ENCODE results near the gene SMARCAL1. TPM values are rescaled to one million over a fixed set of nuclear protein-coding genes. Genes with fewer than 3 reads are reported as not detected.

The SMARCAL1 gene
- total and polyA plus RNA-seq, 8 donors, result 5.5 to 12.8 (median 7.4) TPM

GRCh38 chr2:216410550-216410949 is 1.7 kb upstream of the SMARCAL1 start:
- Histone ChIP-seq H3K36me3 (no peaks in the 10 kb centered on the region), H3K4me3 (no peak overlapping the region), H3K27ac (no peak overlapping the region), H3K9me3 (no peaks in the 10 kb centered on the region), H3K27me3 (peaks cover 0 to 10% (median 0%) of the 10 kb centered on the region in 4 donors), H3K4me1 (peaks cover 0 to 4% (median 3%) of the 10 kb centered on the region in 3 donors)
- FAIRE-seq (no peak), DNase-seq (no peak), ATAC-seq (no peak)
- intact Hi-C loops (cut with DNase I), result no loop called here
- TF ChIP-seq CTCF (IDR thresholded peaks at IDR 0.05), result no peak
- WGBS, 2 donors, result 83 to 88% methylated on average over 7 of the region's 7 CpGs

GRCh38 chr2:216413882-216414281 is 1.6 kb downstream of the SMARCAL1 start:
- H3K4me1 ChIP-seq, result peaks cover 0 to 4% (median 3%) of the 10 kb centered on the region in 3 donors
- H3K27ac ChIP-seq, result no peak overlapping the region
- ATAC-seq (no peak), FAIRE-seq (no peak), DNase-seq (no peak)
- 86 to 87% methylated on average over 5 of the region's 5 CpGs for WGBS, 2 donors
- peaks cover 0 to 5% (median 0%) of the 10 kb centered on the region in 4 donors for H3K27me3 ChIP-seq
- no peaks in the 10 kb centered on the region for H3K9me3 ChIP-seq
- no peak overlapping the region for H3K4me3 ChIP-seq
- no peaks in the 10 kb centered on the region for H3K36me3 ChIP-seq
- TF ChIP-seq CTCF (IDR thresholded peaks at IDR 0.05), result no peak
- intact Hi-C loops (cut with DNase I), result no loop called here

GRCh38 chr2:216414772-216415319 is 2.6 kb downstream of the SMARCAL1 start:
- intact Hi-C loops (cut with DNase I), result no loop called here
- Histone ChIP-seq H3K27me3 (peaks cover 0 to 5% (median 0%) of the 10 kb centered on the region in 4 donors), H3K4me3 (no peak overlapping the region), H3K4me1 (peaks cover 0 to 4% (median 3%) of the 10 kb centered on the region in 3 donors), H3K9me3 (no peaks in the 10 kb centered on the region), H3K36me3 (no peaks in the 10 kb centered on the region), H3K27ac (no peak overlapping the region)
- TF ChIP-seq CTCF (IDR thresholded peaks at IDR 0.05), result no peak
- FAIRE-seq, result no peak
- no peak for ATAC-seq
- DNase-seq, result no peak
- WGBS, 2 donors, result 89 to 90% methylated on average over 3 of the region's 3 CpGs

- H3K27ac ChIP-seq, result no peak overlapping the region
- no peak for DNase-seq
- no peaks in the 10 kb centered on the region for H3K9me3 ChIP-seq
- no peak overlapping the region for H3K4me3 ChIP-seq
- H3K36me3 ChIP-seq, result peaks cover 0 to 5% (median 0%) of the 10 kb centered on the region in 3 donors
- intact Hi-C loops (cut with DNase I), result no loop called here
- no peak for ATAC-seq
- no peak for FAIRE-seq
- 92 to 94% methylated on average over 3 of the region's 3 CpGs for WGBS, 2 donors
- H3K4me1 ChIP-seq, result peaks cover 0 to 4% (median 3%) of the 10 kb centered on the region in 3 donors
- H3K27me3 ChIP-seq, result peaks cover 0 to 3% (median 0%) of the 10 kb centered on the region in 4 donors
- no peak for TF ChIP-seq CTCF (IDR thresholded peaks at IDR 0.05)
Observed at GRCh38 chr2:216415541-216415940, 3.3 kb downstream of the SMARCAL1 start.

- Histone ChIP-seq H3K4me1 (peaks cover 0 to 4% (median 3%) of the 10 kb centered on the region in 3 donors), H3K27ac (no peak overlapping the region), H3K9me3 (no peaks in the 10 kb centered on the region), H3K27me3 (no peaks in the 10 kb centered on the region), H3K4me3 (no peak overlapping the region), H3K36me3 (peaks cover 0 to 16% (median 0%) of the 10 kb centered on the region in 3 donors)
- 81 to 84% methylated on average over 6 of the region's 6 CpGs for WGBS, 2 donors
- no peak for DNase-seq
- FAIRE-seq, result no peak
- intact Hi-C loops (cut with DNase I), result no loop called here
- TF ChIP-seq CTCF (IDR thresholded peaks at IDR 0.05), result no peak
- ATAC-seq, result no peak
Observed at GRCh38 chr2:216416571-216417307, 4.5 kb downstream of the SMARCAL1 start.
